NCI-H748 (cell line): Measurements from ENCODE around the gene ZNF629.
A peak's percentile ranks its signal among the peaks of the same experiment; 100 is the strongest.
"Not testable (repeated sequence)": the region's sequence is repeated elsewhere in the genome, so short reads cannot be mapped to it uniquely, and the experiment has no call there.

Experiments used
- DNase-seq: peaks from one replicate; lab custom pipeline; 2025; ENCODE audit not compliant: unreplicated experiment; lab: John Stamatoyannopoulos, UW

Gene ZNF629

DNA sequence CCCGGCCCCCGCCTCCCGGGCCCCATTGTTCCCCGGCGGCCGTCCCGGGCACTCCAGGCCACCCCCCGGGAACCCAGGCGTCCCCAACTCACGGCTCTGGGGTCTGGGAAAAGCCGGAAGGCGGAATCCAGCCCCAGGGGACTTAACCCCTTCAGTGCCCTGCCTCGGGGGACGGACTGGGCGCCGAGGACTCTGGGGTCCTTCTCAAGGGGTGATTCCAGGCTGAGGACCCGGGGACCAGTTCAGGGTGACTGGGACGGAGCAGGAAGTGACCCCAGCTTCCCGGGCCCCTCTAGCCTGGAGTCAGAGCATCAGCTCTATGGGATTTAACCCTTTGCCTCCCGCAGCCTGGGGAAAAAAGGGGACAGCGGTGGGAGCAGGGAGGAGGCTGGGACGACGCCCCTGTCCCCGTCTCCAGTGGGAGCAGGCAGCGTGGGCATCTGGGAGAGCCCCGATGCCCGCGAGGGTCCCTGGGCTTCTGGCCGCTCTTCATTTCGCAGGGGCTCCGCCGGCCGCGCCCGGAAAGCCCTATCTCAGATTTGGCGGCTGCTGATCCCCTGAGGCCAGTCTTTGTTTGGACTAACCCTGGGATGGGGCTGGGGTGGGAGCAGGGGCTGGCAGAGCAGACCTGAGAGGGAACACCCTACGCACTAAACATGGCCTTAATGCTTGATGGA is at the start of gene ZNF629:
Gene ZNF629, minus strand, starts transcription at position 270 of the 677 bp plus-strand sequence. CDS start 2,723 bp downstream, outside the sequence.
- DNase-seq = peak; percentile 70

DNA sequence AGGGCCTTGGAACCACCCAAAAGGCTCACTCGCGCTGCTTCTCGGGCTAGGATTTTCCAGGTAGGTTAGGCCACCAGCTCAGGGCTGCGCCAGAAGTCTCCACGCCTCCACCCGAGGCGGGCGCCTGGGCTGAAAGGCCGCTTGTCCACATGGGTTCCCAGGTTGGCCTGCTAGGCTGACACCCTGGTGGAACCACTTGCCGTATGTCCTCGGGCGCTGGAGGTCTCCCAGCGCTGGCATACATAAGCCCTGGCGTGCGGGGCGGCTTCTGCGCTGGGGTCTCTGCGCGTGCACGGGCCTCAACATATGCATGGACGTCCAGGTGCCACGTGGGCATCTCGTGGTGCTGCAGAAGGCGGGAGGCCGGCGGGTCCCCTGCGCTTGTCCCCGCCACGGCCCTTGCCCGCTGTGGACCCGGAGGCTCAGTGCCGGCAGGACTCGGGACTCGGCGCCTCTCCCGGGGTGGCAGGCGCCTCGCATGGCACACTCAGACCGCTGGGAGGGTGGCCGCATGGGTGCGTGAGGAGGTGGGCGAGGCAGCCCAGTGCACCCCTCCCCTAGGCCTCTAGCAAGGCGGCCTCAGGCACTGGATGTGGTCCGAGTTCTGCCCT is 47.2 kb upstream of the ZNF629 start:
- no peak for DNase-seq

DNA sequence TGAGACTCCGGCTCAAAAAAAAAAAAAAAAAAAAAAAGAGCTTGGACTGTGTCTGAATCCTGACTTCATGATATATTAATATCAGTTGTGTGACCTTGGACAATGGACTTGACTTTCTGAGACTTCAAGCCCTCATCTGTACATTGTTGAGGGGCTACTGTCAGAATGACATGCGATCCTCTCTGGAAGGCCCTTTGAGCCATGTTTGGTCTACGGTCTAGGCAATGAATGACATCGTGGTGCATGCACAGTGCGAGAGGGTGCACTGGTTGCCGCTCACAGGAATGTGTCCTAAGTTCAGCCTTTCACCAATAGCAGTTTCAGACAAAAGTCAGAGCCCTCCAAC is 43.0 kb upstream of the ZNF629 start:
- no peak for DNase-seq

DNA sequence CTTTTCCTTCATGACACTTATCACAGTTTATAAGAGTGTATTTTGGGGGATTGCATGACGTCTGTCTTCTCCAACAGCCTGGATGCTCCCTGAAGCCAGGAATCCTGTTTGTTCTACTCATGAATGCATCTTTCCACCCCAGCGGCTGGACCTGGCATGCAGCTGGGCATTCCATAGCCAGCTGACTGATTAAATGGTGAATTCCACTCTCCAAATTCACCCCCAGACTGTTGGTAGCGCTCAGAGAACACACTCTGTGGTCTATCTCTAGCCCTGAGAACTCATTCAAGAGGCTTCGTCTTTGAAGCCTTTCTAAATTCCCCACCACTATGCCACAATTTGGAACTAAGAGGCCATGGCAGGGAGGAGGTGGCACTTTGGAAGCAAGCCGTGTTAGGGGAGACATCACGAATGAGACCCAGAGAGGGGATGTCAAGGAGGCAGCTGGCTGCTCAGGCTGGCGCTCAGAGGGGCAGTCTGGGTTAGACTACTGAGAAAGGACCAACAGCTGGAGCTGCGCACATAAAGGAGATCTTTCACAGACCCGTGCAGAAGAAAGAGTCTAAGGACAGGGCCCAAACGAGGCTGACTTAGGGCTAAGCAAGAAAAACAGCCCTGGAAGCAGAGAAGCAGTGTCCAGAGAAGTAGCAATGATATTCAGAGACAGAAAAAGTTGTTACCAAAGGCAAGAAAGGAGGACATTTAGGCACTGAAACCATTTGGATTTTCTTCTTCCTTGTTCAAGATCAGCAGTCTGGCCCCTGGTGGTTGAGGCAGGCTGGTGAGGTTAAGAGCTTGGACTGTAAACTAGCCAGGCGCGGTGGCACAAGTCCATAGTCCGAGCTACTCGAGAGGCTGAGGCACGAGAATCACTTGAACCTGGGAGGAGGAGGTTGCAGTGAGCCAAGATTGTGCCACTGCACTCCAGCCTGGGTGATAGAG is 42.4 kb upstream of the ZNF629 start:
- DNase-seq = no peak

GRCh38 chr16:30821891-30822290 is 34.9 kb upstream of the ZNF629 start:
- DNase-seq = no peak

DNA sequence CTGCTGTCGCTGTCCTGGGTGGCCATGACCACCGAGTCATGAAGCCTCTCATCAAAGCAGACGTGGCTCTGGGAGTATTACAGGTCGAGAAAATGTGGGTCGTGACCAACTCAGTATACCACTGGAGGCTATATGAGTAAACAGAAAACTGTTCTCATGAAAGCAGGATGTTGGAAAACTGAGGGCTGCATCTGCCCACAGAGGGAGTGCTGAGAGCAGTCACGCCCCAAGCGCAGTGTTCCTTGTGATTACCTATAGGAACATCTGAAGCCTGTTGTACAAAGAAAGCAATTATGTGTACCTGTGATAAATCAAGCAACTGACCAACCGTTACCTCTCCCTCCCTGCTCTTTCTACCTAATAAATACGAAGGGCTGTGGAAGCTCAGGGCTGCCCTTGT is 34.4 kb upstream of the ZNF629 start:
- DNase-seq = peak; percentile 52

DNA sequence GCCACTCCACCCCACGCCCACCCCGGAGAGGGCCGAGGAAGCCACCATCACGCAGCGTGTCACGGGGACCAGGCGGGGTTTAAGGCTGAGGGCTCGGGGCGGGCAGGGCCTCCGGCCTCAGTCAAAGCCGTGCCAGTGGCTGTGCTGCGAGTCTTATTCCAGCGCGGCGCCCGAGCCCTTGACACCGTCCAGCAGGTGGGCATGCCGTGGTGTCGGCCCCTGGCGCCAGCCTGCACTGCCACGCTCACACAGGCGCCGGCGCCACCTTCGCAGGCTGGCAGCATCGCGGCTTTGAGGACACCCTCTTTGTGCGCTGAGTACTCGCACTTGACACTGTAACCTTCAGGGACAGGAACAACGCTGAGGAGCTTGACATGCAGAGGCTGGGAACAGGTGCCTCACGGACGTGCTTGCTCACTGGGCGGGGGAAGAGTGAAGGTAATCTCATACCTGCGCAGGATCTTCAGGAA is 34.0 kb upstream of the ZNF629 start:
- peak; percentile 65 for DNase-seq

GRCh38 chr16:30816769-30817168 is 29.8 kb upstream of the ZNF629 start:
- no peak for DNase-seq

- DNase-seq = no peak
These were observed 26.8 kb upstream of the ZNF629 start for GRCh38 chr16:30813821-30814189.

DNA sequence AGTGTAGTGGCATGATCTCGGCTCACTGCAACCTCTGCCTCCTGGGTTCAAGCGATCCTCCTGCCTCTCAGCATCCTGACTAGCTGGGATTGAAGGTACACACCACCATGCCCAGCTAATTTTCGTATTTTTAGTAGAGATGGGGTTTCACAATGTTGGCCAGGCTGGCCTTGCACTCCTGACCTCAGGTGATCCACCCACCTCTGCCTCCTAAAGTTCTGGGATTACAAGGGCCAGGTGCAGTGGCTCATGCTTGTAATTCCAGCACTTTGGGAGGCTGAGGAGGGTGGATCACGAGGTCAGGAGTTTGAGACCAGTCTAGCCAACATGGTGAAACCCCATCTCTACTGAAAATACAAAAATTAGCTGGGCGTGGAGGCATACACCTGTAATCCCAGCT is 22.7 kb upstream of the ZNF629 start:
- not testable (repeated sequence) for DNase-seq

DNA sequence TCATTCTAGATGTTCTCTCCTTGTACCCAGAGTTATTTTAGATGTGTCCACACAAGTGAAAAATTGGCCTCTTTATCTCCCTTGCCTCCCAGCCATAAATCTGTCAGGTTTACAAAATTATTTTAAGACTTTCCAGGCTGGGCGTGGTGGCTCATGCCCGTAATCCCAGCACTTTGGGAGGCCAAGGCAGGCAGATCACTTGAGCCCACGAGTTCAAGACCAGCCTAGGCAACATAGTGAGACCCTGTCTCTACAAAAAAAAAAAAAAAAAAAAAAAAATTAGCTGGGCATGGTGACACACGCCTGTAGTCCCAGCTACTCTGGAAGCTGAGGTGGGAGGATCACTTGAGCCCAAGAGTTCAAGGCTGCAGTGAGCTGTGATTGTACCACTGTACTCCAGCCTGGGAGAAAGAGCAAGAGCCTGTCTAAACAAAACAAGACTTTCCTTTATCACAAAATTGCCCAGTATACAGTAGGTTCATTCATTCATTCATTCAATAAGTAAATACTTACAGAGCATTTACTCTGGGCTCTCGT is 22.0 kb upstream of the ZNF629 start:
- DNase-seq = not testable (repeated sequence)

DNA sequence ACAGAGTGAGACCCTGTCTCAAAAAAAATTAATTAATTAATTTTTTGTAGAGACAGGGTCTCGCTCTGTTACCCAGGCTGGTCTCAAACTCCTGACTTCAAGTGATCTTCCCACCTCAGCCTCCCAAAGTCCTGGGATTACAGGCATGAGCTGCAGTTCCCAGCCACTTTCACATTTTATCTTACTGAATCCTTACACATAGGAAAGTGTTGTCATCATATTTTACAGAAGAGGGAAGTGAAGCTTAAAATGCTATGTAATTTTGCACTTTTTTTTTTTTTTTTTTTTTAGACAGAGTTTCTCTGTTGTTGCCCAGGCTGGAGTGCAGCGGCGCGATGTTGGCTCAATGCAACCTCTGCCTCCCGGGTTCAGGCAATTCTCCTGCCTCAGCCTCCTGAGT is 21.1 kb upstream of the ZNF629 start:
- no peak for DNase-seq

DNA sequence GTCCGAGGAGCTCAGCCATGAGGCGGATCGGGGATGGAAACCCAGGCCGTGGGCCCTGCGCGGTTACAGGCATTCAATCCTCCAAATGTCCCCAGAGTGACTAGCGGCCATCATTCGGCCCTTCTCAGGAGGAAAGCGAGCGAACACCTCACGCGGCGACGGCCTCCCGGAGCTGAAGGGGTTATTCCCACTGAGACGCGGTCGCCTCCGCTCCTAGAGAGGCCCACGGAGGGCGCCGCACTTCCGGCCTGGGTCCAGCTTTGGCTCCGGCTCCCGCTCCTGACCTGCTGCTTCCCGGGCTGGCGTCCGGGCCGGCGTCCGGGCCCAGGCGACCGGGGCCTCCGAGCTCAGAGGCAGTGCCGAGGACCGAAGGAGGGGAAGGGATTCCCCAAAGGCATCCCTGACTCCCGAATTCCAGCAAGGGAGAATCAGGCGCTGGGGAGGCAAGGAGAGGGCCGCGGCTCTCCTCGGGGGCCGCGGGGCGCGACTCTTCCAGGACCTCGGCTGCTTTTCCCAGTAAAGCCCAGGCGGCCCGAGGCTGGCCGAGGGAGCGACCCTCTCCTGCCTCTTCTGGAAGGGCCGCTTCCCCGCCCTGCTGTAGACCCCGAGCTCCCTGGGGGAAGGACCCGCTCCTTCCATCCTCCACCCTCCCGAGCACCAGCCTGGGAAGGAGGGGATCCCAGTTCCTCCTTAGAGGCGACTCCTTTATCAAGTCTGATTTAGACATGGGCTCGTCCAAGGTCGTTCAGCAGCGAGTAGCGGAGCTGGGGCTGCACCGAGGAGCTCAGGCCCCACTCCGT is 18.6 kb upstream of the ZNF629 start:
- peak; percentile 81 for DNase-seq

DNA sequence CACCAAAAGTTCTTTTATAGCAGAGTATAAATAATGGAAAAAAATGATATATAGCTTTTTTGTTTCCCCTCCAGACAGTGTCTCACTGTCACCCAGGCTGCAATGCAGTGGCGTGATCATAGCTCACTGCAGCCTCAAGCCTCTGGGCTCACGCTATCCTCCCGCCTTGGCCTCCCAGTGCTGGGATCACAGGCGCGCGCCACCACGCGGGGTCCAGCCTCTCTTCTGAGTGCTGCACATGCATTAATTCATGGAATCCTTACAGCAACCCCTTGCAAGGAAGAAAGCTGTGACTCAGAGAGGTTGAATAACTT is 18.0 kb upstream of the ZNF629 start:
- DNase-seq = peak; percentile 23

DNA sequence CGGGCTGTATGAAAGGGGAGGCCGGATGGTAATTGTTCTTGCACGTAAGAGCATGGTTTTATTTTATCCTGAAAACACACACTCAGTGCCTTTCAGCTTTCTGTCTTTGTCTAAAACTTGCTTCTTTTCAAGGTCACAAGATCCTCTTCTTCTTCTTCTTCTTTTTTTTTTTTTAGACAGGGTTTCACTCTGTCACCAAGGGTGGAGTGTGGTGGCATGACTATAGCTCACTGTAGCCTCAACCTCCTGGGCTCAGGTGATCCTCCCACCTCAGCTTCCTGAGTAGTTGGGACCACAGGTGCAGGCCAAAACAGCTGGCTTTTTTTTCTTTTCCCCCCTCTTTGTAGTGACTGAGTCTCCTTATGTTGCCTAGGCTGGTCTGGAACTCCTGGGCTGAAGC is 15.9 kb upstream of the ZNF629 start:
- DNase-seq = no peak

DNA sequence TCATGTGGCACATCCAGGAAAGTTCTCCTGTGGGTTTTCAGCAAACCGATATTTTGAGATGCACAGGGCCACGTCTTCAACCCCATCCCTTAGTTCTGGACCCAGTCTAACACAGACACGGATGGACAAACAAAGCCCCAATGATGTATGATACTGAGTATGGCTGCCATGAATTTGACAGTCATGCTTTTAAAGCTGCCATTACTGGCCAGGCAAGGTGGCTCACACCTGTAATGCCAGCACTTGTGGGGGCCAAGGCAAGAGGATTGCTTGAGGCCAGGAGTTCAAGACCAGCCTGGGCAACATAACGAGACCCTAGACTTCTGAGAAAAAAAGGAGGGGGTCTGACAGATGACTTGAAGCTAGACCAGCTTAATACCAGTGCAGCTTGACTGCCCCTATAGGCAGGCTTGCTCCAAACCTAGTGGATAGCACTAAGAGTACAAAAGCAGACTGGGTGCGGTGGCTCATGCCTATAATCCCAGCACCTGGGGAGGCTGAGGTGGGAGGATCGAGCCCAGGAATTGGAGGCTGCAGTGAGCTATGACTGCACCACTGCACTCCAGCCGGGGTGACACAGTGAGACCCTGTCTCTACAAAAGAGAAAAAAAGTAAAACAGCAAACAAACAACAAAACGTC is 10.8 kb upstream of the ZNF629 start:
- DNase-seq = no peak

GRCh38 chr16:30794634-30795033 is 7.6 kb upstream of the ZNF629 start:
- DNase-seq = no peak

DNA sequence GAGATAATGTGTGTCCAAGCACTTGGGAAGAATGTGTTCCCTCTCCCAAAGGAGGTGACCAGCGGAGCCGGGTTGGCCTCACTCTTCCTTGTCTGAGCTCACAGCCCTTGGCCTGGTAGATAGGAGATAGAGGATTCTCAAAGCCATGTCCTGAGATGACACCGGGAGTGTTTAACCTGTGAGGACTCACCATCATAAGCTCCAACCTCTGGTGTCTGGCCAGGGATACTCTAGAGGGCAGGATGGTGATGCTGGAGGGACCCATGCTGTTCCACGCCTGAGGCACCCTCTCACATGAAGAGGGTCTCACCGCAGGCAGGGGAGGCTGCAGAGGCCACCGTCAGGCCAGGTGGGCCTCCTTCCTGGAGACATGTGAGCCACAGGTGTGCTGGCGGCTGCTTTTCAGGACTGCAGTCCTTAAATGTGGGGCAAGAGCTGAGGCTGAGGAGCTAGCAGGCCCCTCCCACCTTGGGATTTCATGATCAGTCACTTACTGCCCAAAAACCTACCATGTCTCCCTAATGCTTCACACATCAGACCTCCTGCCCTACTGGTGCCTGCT is 6.6 kb upstream of the ZNF629 start:
- DNase-seq = no peak

DNA sequence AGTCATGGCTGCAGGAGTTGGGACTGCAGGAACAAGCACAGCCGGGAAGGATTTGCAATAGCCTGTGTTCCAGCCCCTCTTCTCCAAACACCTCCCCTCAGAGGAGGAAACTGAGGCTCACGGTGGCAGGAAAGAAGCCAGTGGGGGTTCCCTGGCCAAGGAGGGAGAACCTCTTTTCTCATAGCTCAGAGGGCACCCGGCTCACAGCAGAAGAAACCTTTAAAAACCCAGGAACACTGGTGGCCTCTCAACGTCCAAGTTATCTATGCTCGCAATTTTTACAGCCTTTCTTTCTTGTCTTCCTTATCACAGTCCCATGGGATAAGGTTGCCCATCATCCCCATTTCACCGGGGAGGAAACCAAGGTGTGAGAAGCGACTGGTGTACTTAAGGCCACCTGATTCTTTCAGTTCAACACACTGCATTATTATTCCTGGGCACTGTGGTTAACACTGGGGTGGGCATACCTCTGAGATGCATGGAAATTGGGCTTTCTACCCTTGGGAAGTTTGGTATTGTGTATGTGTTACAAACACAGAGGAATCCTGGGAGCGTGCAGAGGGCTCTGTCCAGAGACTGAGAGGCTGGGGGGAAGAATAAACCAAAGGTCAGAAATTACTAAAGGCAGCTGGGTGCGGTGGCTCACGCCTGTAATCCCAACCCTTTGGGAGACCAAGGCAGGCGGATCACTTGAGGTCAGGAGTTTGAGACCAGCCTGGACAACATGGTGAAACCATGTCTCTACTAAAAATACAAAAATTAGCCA is 791 bp upstream of the ZNF629 start:
- no peak for DNase-seq
